Uterus (tissue), 4 donors: ENCODE measurements around the gene CELF2. TPM values are rescaled to one million over a fixed set of nuclear protein-coding genes. Genes with fewer than 3 reads are reported as not detected.

Experiments
- DNase-seq, 2 donors: peaks; one replicate each; pipeline ENCODE4 v3.0.0-alpha.2; 2019 to 2020
- H3K27ac ChIP-seq, 2 donors: fragments of 200-600 bp; sonication (generic); 1 replicate in 1 of 2; 2 replicates in 1 of 2; pipeline ENCODE4 v1.5.1; 2016 to 2018
- H3K27me3 ChIP-seq, 2 donors: fragments of 200-600 bp; sonication (generic); one replicate each; pipeline ENCODE4 v1.5.1; 2018 to 2019; ENCODE audit warnings: control low read depth in 1 of 2
- H3K36me3 ChIP-seq, 2 donors: fragments of 200-600 bp; sonication (generic); one replicate each; pipeline ENCODE4 v1.5.1; 2019; ENCODE audit warnings: control low read depth in 1 of 2
- H3K4me1 ChIP-seq, 2 donors: fragments of 200-600 bp; sonication (generic); one replicate each; pipeline ENCODE4 v1.5.1; 2018 to 2019; ENCODE audit warnings: control low read depth in 1 of 2
- H3K4me3 ChIP-seq, 2 donors: fragments of 200-600 bp; sonication (generic); 1 replicate in 1 of 2; 2 replicates in 1 of 2; pipeline ENCODE4 v1.5.1; 2018 to 2019; ENCODE audit warnings: mild to moderate bottlenecking in 1 of 2
- H3K9me3 ChIP-seq, 2 donors: fragments of 200-600 bp; sonication (generic); one replicate each; pipeline ENCODE4 v1.5.1; 2019; ENCODE audit warnings: control low read depth in 1 of 2
- CTCF ChIP-seq, 4 experiments: fragments of 200-600 bp in 2 of 4; fragments of 450-650 bp in 2 of 4; sonication (generic) in 2 of 4; IDR thresholded peaks; one replicate each; pipeline ENCODE4 v1.5.1; 2016 to 2019; ENCODE audit warnings: antibody characterized with exemption in 4 of 4, mild to moderate bottlenecking in 2 of 4, moderate library complexity in 1 of 4
- POLR2A ChIP-seq, 2 donors: fragments of 450-650 bp; IDR thresholded peaks; one replicate each; pipeline ENCODE4 v1.6.1; 2016; ENCODE audit warnings: antibody characterized with exemption in 2 of 2, mild to moderate bottlenecking in 1 of 2, moderate library complexity in 1 of 2
- intact Hi-C: fragments of 100-400 bp; cut with DNase I; formaldehyde crosslinking; loops from one replicate; pipeline ENCODE4 v1.15.1; 2023; ENCODE audit warnings: low total_unique reads
- total RNA-seq, 4 donors: library from RNA; depleted of rRNA in 3 of 4; stranded (reverse); fragments of >200 nt in 3 of 4; gene quantifications; one replicate each; pipeline versions ENCODE4 v1.1.0 to v1.2.4, GENCODE V29; 2014 to 2023
- donor health status: DM: yes; HTN: yes; CAD: no.

Gene CELF2
- total RNA-seq, 4 donors from 2014 or later = 12.8 to 59.2 (median 44.0) TPM

GRCh38 chr10:11018855-11019631, 1.4 kb downstream of the CELF2 start:
- H3K4me1 ChIP-seq = no peaks in the 10 kb centered on the region
- intact Hi-C loops = no loop called here

GRCh38 chr10:11019724-11020547, 2.3 kb downstream of the CELF2 start:
- Histone ChIP-seq H3K4me1 (no peaks in the 10 kb centered on the region), H3K27ac (no peak overlapping the region), H3K27me3 (no peaks in the 10 kb centered on the region), H3K9me3 (no peaks in the 10 kb centered on the region), H3K36me3 (no peaks in the 10 kb centered on the region), H3K4me3 (peak overlapping the region in 1 of 2 donors; percentile 66)
- intact Hi-C loops = no loop called here
- TF ChIP-seq POLR2A (IDR thresholded peaks at IDR 0.05) = no peak
- TF ChIP-seq CTCF (IDR thresholded peaks at IDR 0.05) = no peak
- no peak for DNase-seq

More at GRCh38 chr10:11018855-11019631, 1.4 kb downstream of the CELF2 start:
- TF ChIP-seq POLR2A (IDR thresholded peaks at IDR 0.05) (no peak), CTCF (IDR thresholded peaks at IDR 0.05) (no peak)
- H3K27me3 ChIP-seq = no peaks in the 10 kb centered on the region
- peak overlapping the region in 1 of 2 donors; percentile 86 for H3K27ac ChIP-seq
- no peaks in the 10 kb centered on the region for H3K9me3 ChIP-seq
- peak overlapping the region; percentile 51 to 66 for H3K4me3 ChIP-seq
- DNase-seq = no peak
- H3K36me3 ChIP-seq = no peaks in the 10 kb centered on the region

- no peaks in the 10 kb centered on the region for H3K4me1 ChIP-seq
- intact Hi-C loops = no loop called here
- H3K36me3 ChIP-seq = no peaks in the 10 kb centered on the region
- no peak for DNase-seq
- H3K27ac ChIP-seq = no peak overlapping the region
- TF ChIP-seq CTCF (IDR thresholded peaks at IDR 0.05) (no peak), POLR2A (IDR thresholded peaks at IDR 0.05) (no peak)
- H3K27me3 ChIP-seq = no peaks in the 10 kb centered on the region
- H3K4me3 ChIP-seq = no peak overlapping the region
- no peaks in the 10 kb centered on the region for H3K9me3 ChIP-seq
Measured at GRCh38 chr10:11020548-11020942, 2.9 kb downstream of the CELF2 start.

- Histone ChIP-seq H3K27me3 (no peaks in the 10 kb centered on the region), H3K4me1 (no peaks in the 10 kb centered on the region), H3K9me3 (no peaks in the 10 kb centered on the region), H3K36me3 (no peaks in the 10 kb centered on the region), H3K4me3 (no peak overlapping the region), H3K27ac (no peak overlapping the region)
- TF ChIP-seq CTCF (IDR thresholded peaks at IDR 0.05) = no peak
- TF ChIP-seq POLR2A (IDR thresholded peaks at IDR 0.05) = no peak
- DNase-seq = no peak
- intact Hi-C loops = no loop called here
Measured at GRCh38 chr10:11022213-11022612, 4.5 kb downstream of the CELF2 start.
